ENCODE data around the gene MYO9B. TPM values are rescaled to one million over a fixed set of nuclear protein-coding genes. Genes with fewer than 3 reads are reported as not detected.
A peak's percentile ranks its signal among the peaks of the same experiment; 100 is the strongest.

The MYO9B gene
- total RNA-seq, 1 experiment from 2014 or later = 94.3 TPM

DNA sequence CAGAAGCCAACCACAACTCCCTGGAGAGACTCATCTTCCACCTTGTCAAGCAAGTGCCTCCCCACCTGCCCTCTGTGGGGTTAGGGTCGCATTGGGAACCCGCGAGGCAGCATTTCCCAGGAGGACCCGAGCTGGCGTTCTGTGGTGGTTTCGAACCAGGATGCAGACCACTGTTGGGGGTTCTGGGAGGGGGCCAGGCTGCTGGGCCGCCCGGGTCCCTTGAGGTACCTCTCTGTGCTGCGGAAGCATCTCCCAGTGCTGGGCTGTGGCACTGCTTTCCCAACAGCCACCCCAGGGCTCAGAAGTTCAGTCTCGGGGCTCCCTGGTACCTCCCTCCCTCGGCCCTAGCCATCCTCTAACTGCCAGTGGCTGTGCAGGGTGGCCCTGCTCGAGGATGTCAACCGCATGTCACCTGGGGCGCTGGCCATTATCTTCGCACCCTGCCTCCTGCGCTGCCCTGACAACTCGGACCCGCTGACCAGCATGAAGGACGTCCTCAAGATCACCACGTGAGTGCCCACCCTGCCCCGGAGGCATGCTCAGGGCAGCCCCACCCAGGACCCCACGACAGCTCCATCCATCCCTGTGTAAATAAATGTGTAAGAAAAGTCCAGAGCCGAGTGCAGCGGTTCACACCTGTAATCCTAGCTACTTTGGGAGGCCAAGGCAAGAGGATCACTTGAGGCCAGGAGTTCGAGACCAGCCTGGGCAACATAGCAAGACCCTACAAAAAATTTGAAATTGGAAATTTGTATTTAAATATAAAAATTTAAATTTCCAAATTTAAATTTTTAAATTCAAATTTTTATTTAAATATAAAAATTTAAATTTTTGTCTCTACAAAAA is 131.4 kb downstream of the MYO9B start:
- Mint-ChIP-seq H3K9me3 (no peaks in the 10 kb centered on the region), H3K36me3 (peaks cover 29% of the 10 kb centered on the region), H3K4me3 (no peak overlapping the region), H3K27ac (no peak overlapping the region; the same call in 1 of the 2 replicates), H3K4me1 (peaks cover 12% of the 10 kb centered on the region), H3K27me3 (ENCODE audit: low read depth) (no peaks in the 10 kb centered on the region)
- TF ChIP-seq, protein P1, sequence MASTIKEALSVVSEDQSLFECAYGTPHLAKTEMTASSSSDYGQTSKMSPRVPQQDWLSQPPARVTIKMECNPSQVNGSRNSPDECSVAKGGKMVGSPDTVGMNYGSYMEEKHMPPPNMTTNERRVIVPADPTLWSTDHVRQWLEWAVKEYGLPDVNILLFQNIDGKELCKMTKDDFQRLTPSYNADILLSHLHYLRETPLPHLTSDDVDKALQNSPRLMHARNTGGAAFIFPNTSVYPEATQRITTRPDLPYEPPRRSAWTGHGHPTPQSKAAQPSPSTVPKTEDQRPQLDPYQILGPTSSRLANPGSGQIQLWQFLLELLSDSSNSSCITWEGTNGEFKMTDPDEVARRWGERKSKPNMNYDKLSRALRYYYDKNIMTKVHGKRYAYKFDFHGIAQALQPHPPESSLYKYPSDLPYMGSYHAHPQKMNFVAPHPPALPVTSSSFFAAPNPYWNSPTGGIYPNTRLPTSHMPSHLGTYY (CRISPR knock-in tag; IDR thresholded peaks at IDR 0.05) = no peak
- TF ChIP-seq HMGA2 (CRISPR knock-in tag; IDR thresholded peaks at IDR 0.05) (peak; percentile 43; the same call in 1 of the 2 replicates), KAT7 (CRISPR knock-in tag; IDR thresholded peaks at IDR 0.05; ENCODE audit: borderline replicate concordance) (no peak)
- CTCF ChIA-PET = interaction anchor here (1.6 kb wide), 1 partner anchor 102 kb away, joined by 4 read pairs; the partner anchor contains the start of gene DDA1
- no peak for DNase-seq (ENCODE audit: low spot score)
- POLR2A ChIA-PET = no interaction called here
- no peak for ATAC-seq

DNA sequence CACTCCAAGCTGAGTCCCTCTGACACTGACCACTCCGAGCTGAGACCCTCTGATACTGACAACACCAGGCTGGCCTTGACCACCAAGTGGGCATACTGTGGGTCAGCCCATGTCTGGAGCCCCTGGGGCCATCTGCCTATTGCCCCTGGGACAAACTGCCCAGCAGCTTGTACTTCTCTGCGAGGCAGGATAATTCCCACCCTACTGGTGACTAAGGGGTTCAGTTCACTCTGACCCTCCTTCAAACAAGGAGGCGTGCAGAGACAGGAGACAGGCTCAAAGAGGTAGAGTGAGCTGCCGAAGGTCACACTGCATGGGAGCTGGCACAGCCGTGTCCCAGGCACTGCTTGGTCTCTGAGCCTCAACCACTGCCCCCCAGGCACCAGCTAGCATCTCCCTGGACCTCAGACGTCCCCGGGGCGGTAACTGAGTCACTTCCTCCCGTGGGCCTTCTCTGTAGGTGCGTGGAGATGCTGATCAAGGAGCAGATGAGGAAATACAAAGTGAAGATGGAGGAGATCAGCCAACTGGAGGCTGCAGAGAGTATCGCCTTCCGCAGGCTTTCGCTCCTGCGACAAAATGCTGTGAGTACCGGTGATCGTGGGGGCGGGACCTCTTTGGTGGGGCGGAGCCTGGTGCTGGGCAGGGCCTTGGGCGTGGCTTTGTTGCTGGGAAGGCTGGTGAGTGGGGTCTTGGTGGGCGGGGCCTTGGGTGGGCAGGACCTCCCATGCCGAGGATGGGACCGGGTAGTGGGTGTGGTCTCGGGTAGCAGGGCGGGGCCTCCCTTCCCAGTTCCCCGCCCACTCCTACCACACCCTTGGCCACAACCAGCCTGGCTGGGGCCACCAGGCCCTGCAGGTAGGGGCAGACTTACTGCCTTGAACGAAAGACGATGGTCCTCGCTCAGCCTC is 133.8 kb downstream of the MYO9B start:
- Mint-ChIP-seq H3K36me3 (peaks cover 17% of the 10 kb centered on the region), H3K4me3 (peak overlapping the region; percentile 40; the same call in 1 of the 2 replicates), H3K27ac (peak overlapping the region; percentile 95), H3K9me3 (no peaks in the 10 kb centered on the region), H3K27me3 (ENCODE audit: low read depth) (no peaks in the 10 kb centered on the region), H3K4me1 (peaks cover 13% of the 10 kb centered on the region)
- ATAC-seq (peak; percentile 95), DNase-seq (ENCODE audit: low spot score) (peak; percentile 100)
- ChIA-PET CTCF (interaction anchor here (0.9 to 1.6 kb wide), 3 partner anchors 17 to 95 kb away, joined by 3 to 7 read pairs (median 3); partner anchors contain the start of gene OCEL1), POLR2A (no interaction called here)
- TF ChIP-seq FOXP1 (CRISPR knock-in tag; IDR thresholded peaks at IDR 0.05; ENCODE audit: borderline replicate concordance) (peak; percentile 48; the same call in 1 of the 2 replicates), MYBL2 (CRISPR knock-in tag; IDR thresholded peaks at IDR 0.05) (no peak), TP53 (CRISPR knock-in tag; IDR thresholded peaks at IDR 0.05) (no peak), ZNF423 (CRISPR knock-in tag; IDR thresholded peaks at IDR 0.05) (no peak), ATF1 (CRISPR knock-in tag; IDR thresholded peaks at IDR 0.05) (no peak), SOX15 (CRISPR knock-in tag; IDR thresholded peaks at IDR 0.05) (no peak), TEAD4 (CRISPR knock-in tag; IDR thresholded peaks at IDR 0.05) (no peak), SP1 (CRISPR knock-in tag; conservative IDR thresholded peaks at IDR 0.05) (peak; percentile 76)
- TF ChIP-seq, protein P2, sequence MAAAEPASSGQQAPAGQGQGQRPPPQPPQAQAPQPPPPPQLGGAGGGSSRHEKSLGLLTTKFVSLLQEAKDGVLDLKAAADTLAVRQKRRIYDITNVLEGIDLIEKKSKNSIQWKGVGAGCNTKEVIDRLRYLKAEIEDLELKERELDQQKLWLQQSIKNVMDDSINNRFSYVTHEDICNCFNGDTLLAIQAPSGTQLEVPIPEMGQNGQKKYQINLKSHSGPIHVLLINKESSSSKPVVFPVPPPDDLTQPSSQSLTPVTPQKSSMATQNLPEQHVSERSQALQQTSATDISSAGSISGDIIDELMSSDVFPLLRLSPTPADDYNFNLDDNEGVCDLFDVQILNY (CRISPR knock-in tag; IDR thresholded peaks at IDR 0.05) = no peak
- TF ChIP-seq, protein P3, sequence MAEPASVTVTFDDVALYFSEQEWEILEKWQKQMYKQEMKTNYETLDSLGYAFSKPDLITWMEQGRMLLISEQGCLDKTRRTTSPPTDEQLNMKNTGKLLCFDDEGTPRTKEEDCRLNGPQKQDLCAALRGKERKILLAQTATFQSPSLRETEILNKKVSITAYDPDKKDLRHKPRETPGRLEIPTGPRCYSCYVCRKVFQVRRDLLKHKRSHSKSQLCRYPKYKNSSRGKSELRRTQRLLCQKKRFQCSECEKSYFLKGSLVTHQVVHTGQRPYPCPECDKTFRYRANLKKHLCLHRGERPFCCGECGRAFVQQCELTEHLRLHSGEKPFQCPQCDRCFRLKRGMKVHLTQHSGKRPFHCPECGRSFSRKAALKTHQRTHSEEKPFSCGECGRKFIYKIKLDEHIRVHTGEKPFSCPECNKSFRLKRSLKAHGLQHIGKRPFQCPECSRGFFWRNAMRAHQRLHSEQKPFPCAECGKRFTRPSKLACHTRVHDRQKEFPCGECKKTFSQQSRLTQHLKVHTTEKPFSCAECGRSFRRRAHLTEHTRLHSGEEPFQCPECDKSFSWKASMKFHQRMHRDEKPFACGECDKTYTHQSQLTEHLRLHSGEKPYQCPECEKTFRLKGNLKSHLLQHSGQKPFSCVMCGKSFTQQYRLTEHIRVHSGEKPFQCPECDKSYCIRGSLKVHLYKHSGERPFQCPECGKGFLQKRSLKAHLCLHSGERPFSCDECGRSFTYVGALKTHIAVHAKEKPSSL (CRISPR knock-in tag; conservative IDR thresholded peaks at IDR 0.05) = no peak
- TF ChIP-seq, protein P4, sequence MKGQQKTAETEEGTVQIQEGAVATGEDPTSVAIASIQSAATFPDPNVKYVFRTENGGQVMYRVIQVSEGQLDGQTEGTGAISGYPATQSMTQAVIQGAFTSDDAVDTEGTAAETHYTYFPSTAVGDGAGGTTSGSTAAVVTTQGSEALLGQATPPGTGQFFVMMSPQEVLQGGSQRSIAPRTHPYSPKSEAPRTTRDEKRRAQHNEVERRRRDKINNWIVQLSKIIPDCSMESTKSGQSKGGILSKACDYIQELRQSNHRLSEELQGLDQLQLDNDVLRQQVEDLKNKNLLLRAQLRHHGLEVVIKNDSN (CRISPR knock-in tag; IDR thresholded peaks at IDR 0.05) = no peak
- TF ChIP-seq, protein P5, sequence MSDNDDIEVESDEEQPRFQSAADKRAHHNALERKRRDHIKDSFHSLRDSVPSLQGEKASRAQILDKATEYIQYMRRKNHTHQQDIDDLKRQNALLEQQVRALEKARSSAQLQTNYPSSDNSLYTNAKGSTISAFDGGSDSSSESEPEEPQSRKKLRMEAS (CRISPR knock-in tag; IDR thresholded peaks at IDR 0.05) = peak; percentile 55; the same call in 1 of the 2 replicates
- TF ChIP-seq, protein P6, sequence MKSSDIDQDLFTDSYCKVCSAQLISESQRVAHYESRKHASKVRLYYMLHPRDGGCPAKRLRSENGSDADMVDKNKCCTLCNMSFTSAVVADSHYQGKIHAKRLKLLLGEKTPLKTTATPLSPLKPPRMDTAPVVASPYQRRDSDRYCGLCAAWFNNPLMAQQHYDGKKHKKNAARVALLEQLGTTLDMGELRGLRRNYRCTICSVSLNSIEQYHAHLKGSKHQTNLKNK (CRISPR knock-in tag; IDR thresholded peaks at IDR 0.05) = no peak
- TF ChIP-seq, protein P7, sequence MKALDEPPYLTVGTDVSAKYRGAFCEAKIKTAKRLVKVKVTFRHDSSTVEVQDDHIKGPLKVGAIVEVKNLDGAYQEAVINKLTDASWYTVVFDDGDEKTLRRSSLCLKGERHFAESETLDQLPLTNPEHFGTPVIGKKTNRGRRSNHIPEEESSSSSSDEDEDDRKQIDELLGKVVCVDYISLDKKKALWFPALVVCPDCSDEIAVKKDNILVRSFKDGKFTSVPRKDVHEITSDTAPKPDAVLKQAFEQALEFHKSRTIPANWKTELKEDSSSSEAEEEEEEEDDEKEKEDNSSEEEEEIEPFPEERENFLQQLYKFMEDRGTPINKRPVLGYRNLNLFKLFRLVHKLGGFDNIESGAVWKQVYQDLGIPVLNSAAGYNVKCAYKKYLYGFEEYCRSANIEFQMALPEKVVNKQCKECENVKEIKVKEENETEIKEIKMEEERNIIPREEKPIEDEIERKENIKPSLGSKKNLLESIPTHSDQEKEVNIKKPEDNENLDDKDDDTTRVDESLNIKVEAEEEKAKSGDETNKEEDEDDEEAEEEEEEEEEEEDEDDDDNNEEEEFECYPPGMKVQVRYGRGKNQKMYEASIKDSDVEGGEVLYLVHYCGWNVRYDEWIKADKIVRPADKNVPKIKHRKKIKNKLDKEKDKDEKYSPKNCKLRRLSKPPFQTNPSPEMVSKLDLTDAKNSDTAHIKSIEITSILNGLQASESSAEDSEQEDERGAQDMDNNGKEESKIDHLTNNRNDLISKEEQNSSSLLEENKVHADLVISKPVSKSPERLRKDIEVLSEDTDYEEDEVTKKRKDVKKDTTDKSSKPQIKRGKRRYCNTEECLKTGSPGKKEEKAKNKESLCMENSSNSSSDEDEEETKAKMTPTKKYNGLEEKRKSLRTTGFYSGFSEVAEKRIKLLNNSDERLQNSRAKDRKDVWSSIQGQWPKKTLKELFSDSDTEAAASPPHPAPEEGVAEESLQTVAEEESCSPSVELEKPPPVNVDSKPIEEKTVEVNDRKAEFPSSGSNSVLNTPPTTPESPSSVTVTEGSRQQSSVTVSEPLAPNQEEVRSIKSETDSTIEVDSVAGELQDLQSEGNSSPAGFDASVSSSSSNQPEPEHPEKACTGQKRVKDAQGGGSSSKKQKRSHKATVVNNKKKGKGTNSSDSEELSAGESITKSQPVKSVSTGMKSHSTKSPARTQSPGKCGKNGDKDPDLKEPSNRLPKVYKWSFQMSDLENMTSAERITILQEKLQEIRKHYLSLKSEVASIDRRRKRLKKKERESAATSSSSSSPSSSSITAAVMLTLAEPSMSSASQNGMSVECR (CRISPR knock-in tag; IDR thresholded peaks at IDR 0.05; ENCODE audit: borderline replicate concordance) = no peak
- TF ChIP-seq, protein P8, sequence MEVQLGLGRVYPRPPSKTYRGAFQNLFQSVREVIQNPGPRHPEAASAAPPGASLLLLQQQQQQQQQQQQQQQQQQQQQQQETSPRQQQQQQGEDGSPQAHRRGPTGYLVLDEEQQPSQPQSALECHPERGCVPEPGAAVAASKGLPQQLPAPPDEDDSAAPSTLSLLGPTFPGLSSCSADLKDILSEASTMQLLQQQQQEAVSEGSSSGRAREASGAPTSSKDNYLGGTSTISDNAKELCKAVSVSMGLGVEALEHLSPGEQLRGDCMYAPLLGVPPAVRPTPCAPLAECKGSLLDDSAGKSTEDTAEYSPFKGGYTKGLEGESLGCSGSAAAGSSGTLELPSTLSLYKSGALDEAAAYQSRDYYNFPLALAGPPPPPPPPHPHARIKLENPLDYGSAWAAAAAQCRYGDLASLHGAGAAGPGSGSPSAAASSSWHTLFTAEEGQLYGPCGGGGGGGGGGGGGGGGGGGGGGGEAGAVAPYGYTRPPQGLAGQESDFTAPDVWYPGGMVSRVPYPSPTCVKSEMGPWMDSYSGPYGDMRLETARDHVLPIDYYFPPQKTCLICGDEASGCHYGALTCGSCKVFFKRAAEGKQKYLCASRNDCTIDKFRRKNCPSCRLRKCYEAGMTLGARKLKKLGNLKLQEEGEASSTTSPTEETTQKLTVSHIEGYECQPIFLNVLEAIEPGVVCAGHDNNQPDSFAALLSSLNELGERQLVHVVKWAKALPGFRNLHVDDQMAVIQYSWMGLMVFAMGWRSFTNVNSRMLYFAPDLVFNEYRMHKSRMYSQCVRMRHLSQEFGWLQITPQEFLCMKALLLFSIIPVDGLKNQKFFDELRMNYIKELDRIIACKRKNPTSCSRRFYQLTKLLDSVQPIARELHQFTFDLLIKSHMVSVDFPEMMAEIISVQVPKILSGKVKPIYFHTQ (CRISPR knock-in tag; IDR thresholded peaks at IDR 0.05) = no peak
